Erythroblast (primary cell): ENCODE measurements around the gene PCDH9.

ENCODE experiments used
- GATA1 ChIP-seq: IDR thresholded peaks from 2 replicates; pipeline ENCODE4 v1.6.1; 2011; ENCODE audit warnings: low read depth, mild to moderate bottlenecking, control low read depth, low read length, moderate library complexity
- POLR2A ChIP-seq: IDR thresholded peaks from 2 replicates; pipeline ENCODE4 v1.6.1; 2011; ENCODE audit warnings: mild to moderate bottlenecking, low read length

GRCh38 chr13:67008075-67008668 is 222.0 kb downstream of the PCDH9 start:
- no peak for TF ChIP-seq POLR2A
- TF ChIP-seq GATA1 = no peak
